ENCODE measurements around the gene APH1B.

APH1B gene

GRCh38 chr15:63251701-63252100, 25.7 kb upstream of the APH1B start:
- no peak overlapping the region for H3K4me3 ChIP-seq (ENCODE audit: low read depth, low read length)

GRCh38 chr15:63252292-63252691, 25.1 kb upstream of the APH1B start:
- no peak overlapping the region for H3K4me3 ChIP-seq (ENCODE audit: low read depth, low read length)

GRCh38 chr15:63254991-63255390, 22.4 kb upstream of the APH1B start:
- H3K4me3 ChIP-seq (ENCODE audit: low read depth, low read length) = no peak overlapping the region

- H3K4me3 ChIP-seq (ENCODE audit: low read depth, low read length) = no peak overlapping the region
Measured at GRCh38 chr15:63255489-63255990, 21.9 kb upstream of the APH1B start.

- no peak overlapping the region for H3K4me3 ChIP-seq (ENCODE audit: low read depth, low read length)
Measured at GRCh38 chr15:63256433-63257274, 20.8 kb upstream of the APH1B start.

GRCh38 chr15:63258658-63259057, 18.7 kb upstream of the APH1B start:
- no peak overlapping the region for H3K4me3 ChIP-seq (ENCODE audit: low read depth, low read length)

- H3K4me3 ChIP-seq (ENCODE audit: low read depth, low read length) = no peak overlapping the region
Measured at GRCh38 chr15:63260791-63261190, 16.6 kb upstream of the APH1B start.

GRCh38 chr15:63261311-63261710, 16.1 kb upstream of the APH1B start:
- H3K4me3 ChIP-seq (ENCODE audit: low read depth, low read length) = no peak overlapping the region

- no peak overlapping the region for H3K4me3 ChIP-seq (ENCODE audit: low read depth, low read length)
Measured at GRCh38 chr15:63263519-63263918, 13.9 kb upstream of the APH1B start.

GRCh38 chr15:63264688-63265293, 12.6 kb upstream of the APH1B start:
- no peak overlapping the region for H3K4me3 ChIP-seq (ENCODE audit: low read depth, low read length)

GRCh38 chr15:63274427-63274826, 3.0 kb upstream of the APH1B start:
- no peak overlapping the region for H3K4me3 ChIP-seq (ENCODE audit: low read depth, low read length)

GRCh38 chr15:63276342-63277037, 915 bp upstream of the APH1B start:
- H3K4me3 ChIP-seq (ENCODE audit: low read depth, low read length) = peak overlapping the region; percentile 60

- H3K4me3 ChIP-seq (ENCODE audit: low read depth, low read length) = peak overlapping the region; percentile 64
Measured at GRCh38 chr15:63277893-63278456, 570 bp downstream of the APH1B start.

GRCh38 chr15:63283126-63283525, 5.7 kb downstream of the APH1B start:
- no peak overlapping the region for H3K4me3 ChIP-seq (ENCODE audit: low read depth, low read length)

GRCh38 chr15:63284335-63284734, 6.9 kb downstream of the APH1B start:
- no peak overlapping the region for H3K4me3 ChIP-seq (ENCODE audit: low read depth, low read length)

GRCh38 chr15:63287109-63287508, 9.7 kb downstream of the APH1B start:
- H3K4me3 ChIP-seq (ENCODE audit: low read depth, low read length) = no peak overlapping the region

GRCh38 chr15:63288342-63288741, 10.9 kb downstream of the APH1B start:
- H3K4me3 ChIP-seq (ENCODE audit: low read depth, low read length) = no peak overlapping the region

GRCh38 chr15:63288778-63289378, 11.5 kb downstream of the APH1B start:
- H3K4me3 ChIP-seq (ENCODE audit: low read depth, low read length) = no peak overlapping the region

GRCh38 chr15:63291507-63291906, 14.1 kb downstream of the APH1B start:
- H3K4me3 ChIP-seq (ENCODE audit: low read depth, low read length) = no peak overlapping the region

GRCh38 chr15:63292241-63292640, 14.8 kb downstream of the APH1B start:
- H3K4me3 ChIP-seq (ENCODE audit: low read depth, low read length) = no peak overlapping the region

- no peak overlapping the region for H3K4me3 ChIP-seq (ENCODE audit: low read depth, low read length)
Measured at GRCh38 chr15:63292771-63293170, 15.4 kb downstream of the APH1B start.
